NB4 (cell line): Measurements from ENCODE around the gene BMP7.

Source experiments
- CTCF ChIP-seq: IDR thresholded peaks from one replicate; pipeline ENCODE4 v1.5.1; 2012; ENCODE audit warnings: low read depth, low read length
- MAX ChIP-seq: IDR thresholded peaks from 2 replicates; pipeline ENCODE4 v1.6.1; 2011; ENCODE audit warnings: low read depth, low read length
- POLR2A ChIP-seq: IDR thresholded peaks from 2 replicates; pipeline ENCODE4 v1.6.1; 2011; ENCODE audit warnings: mild to moderate bottlenecking; ENCODE audit not compliant: insufficient read length; ENCODE audit errors: extremely low read depth

GRCh38 chr20:57259121-57259937, 7.1 kb downstream of the BMP7 start:
- TF ChIP-seq MAX = no peak
- TF ChIP-seq CTCF = no peak
- TF ChIP-seq POLR2A = no peak
